Ishikawa (cell line): ENCODE measurements around the gene SUFU.

Source experiments
- CEBPB ChIP-seq: IDR thresholded peaks from 2 replicates; pipeline ENCODE4 v1.6.1; 2012
- CREB1 ChIP-seq: IDR thresholded peaks from 2 replicates; pipeline ENCODE4 v1.6.1; 2012; ENCODE audit warnings: low read depth
- EGR1 ChIP-seq: IDR thresholded peaks from 2 replicates; pipeline ENCODE4 v1.6.1; 2012
- EP300 ChIP-seq: IDR thresholded peaks from 2 replicates; pipeline ENCODE4 v1.6.1; 2012; ENCODE audit warnings: borderline replicate concordance
- FOXM1 ChIP-seq: IDR thresholded peaks from 2 replicates; pipeline ENCODE4 v1.6.1; 2012; ENCODE audit warnings: low read depth, borderline replicate concordance
- MAX ChIP-seq: IDR thresholded peaks from 2 replicates; pipeline ENCODE4 v1.6.1; 2012
- NFIC ChIP-seq: IDR thresholded peaks from 2 replicates; pipeline ENCODE4 v1.6.1; 2012
- RAD21 ChIP-seq: IDR thresholded peaks from 2 replicates; pipeline ENCODE4 v1.6.1; 2012; ENCODE audit warnings: low read depth
- REST ChIP-seq: IDR thresholded peaks from 2 replicates; pipeline ENCODE4 v1.6.1; 2012; ENCODE audit warnings: low read depth, mild to moderate bottlenecking
- TAF1 ChIP-seq: IDR thresholded peaks from 2 replicates; pipeline ENCODE4 v1.6.1; 2012; ENCODE audit warnings: low read depth, mild to moderate bottlenecking
- TCF12 ChIP-seq: IDR thresholded peaks from 2 replicates; pipeline ENCODE4 v1.6.1; 2012; ENCODE audit warnings: low read depth
- TEAD4 ChIP-seq: IDR thresholded peaks from 2 replicates; pipeline ENCODE4 v1.6.1; 2012
- USF1 ChIP-seq: IDR thresholded peaks from 2 replicates; pipeline ENCODE4 v1.6.1; 2012
- YY1 ChIP-seq: IDR thresholded peaks from 2 replicates; pipeline ENCODE4 v1.6.1; 2012; ENCODE audit warnings: low read depth
- ZBTB7A ChIP-seq: IDR thresholded peaks from 2 replicates; pipeline ENCODE4 v1.6.1; 2012; ENCODE audit warnings: low read depth

The SUFU gene

DNA sequence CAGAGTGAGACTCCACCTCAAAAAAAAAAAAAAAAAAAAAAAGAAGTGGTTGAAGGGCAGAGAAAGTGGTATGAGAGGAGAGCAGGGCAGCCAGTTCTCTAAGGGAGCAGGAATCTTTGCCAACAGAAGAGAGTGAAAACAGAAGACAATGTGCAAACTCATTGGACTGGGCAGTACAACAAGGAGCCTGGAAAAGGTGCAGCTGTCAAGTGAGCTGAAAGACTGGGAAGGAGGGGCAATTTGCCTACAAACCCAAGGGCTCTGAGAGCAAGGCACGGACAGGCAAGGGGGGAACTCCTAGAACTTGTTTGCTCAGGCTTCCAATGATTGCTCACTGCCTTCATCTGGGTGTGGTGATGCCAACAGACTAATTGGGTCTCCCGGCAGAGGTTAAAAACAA lies 10.8 kb upstream of the SUFU start:
- no peak for TF ChIP-seq FOXM1
- no peak for TF ChIP-seq NFIC
- TF ChIP-seq TAF1, result no peak
- TF ChIP-seq CREB1, result no peak
- TF ChIP-seq TCF12, result no peak
- no peak for TF ChIP-seq MAX
- no peak for TF ChIP-seq USF1
- no peak for TF ChIP-seq YY1
- TF ChIP-seq EGR1, result no peak
- TF ChIP-seq CEBPB, result no peak
- TF ChIP-seq ZBTB7A, result no peak
- no peak for TF ChIP-seq EP300
- no peak for TF ChIP-seq TEAD4

- TF ChIP-seq RAD21 (no peak), FOXM1 (no peak), YY1 (no peak), CREB1 (no peak), REST (no peak), ZBTB7A (no peak), EGR1 (no peak), TCF12 (no peak), MAX (no peak), TEAD4 (no peak), TAF1 (no peak), NFIC (no peak), USF1 (no peak), CEBPB (no peak), EP300 (no peak)
Observed at GRCh38 chr10:102493771-102494170, 10.0 kb upstream of the SUFU start.

- TF ChIP-seq TAF1 (no peak), TCF12 (no peak), EP300 (no peak)
Observed at GRCh38 chr10:102497545-102497944, 6.2 kb upstream of the SUFU start.

DNA sequence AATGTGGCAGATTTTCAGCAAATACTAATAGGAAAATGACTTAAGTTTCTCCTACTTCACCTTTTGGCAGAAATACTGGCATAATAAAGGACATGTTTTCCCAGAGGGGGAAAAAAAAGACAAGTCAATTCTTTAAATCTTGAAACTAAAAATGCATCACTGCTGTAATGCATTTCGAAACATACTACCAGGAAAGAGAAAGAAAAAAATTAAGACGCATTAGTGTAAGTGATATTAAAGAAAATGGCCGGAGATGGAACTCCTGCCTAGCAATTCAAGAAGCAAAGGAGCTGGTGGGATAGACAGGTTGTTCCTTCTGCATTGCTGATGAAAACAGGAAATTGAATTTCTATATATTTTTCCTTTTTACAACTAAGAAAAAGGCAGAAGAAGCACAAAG lies 4.4 kb upstream of the SUFU start:
- TF ChIP-seq CEBPB (no peak), EP300 (no peak), REST (no peak), ZBTB7A (no peak), USF1 (no peak), FOXM1 (no peak), CREB1 (no peak), YY1 (no peak), RAD21 (no peak), NFIC (no peak)

DNA sequence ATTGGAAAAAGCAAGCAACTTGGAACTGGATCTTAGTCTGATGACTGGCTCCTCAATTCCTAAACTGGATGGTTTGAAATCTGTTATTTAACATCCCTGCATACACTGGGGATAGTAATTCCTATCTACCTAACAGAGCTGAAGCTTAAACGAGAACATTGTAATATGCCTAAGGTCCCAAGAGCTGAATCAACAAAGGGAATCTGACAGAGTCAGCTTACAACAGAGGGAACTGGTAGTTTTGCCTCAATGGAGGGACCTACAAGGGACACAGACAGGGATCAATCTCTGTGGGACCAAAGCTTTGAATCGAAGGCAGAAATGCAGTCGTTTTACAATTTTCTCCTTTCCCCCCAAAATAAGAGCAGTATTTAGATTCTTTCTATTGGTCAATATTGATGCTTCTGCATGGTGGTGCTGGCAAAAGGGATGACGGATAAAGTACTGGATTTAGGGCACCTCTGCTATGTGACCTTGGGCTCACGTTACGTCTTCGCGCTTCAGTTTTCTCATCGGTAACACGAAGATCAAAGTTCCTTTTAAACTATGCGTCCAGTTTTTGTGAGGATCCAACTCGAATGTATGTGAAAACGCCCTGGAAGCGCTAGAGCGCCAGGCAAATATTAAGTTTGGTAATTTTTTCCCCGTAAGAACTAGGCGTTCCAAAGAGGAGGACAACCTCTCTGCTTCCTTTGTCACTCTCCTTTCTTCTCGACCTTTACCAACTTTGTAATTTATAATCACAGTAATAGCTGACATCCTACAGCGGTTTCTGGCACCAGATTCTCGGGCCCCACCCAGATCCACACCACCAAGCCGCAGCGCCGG lies 2.4 kb upstream of the SUFU start:
- TF ChIP-seq TCF12, result no peak
- no peak for TF ChIP-seq YY1
- no peak for TF ChIP-seq EGR1
- no peak for TF ChIP-seq CEBPB
- TF ChIP-seq RAD21, result no peak
- TF ChIP-seq CREB1, result no peak
- no peak for TF ChIP-seq USF1
- 0 out of 2 replicates have a peak, but pooled peaks have one; percentile 21 for TF ChIP-seq NFIC
- no peak for TF ChIP-seq ZBTB7A
- TF ChIP-seq REST, result no peak
- no peak for TF ChIP-seq MAX
- TF ChIP-seq FOXM1, result no peak
- TF ChIP-seq EP300, result 0 out of 2 replicates have a peak, but pooled peaks have one; percentile 2
